Peyer's patch (tissue), 4 donors: Measurements from ENCODE around the gene LSP1. TPM values are rescaled to one million over a fixed set of nuclear protein-coding genes. Genes with fewer than 3 reads are reported as not detected.

Experiments
- DNase-seq, 3 donors: peaks; one replicate each; pipeline ENCODE4 v3.0.0-alpha.2; 2017 to 2019
- H3K27ac ChIP-seq, 4 donors: fragments of 200-600 bp; sonication (generic); one replicate each; pipeline ENCODE4 v1.5.1; 2016 to 2019
- H3K27me3 ChIP-seq, 2 donors: fragments of 200-600 bp; sonication (generic); one replicate each; pipeline ENCODE4 v1.5.1; 2019
- H3K36me3 ChIP-seq, 3 donors: fragments of 200-600 bp; sonication (generic); one replicate each; pipeline ENCODE4 v1.5.1; 2016 to 2019
- H3K4me1 ChIP-seq, 4 donors: fragments of 200-600 bp; sonication (generic); one replicate each; pipeline ENCODE4 v1.5.1; 2016 to 2019
- H3K4me3 ChIP-seq, 4 donors: fragments of 200-600 bp; sonication (generic); 1 replicate in 3 of 4; 2 replicates in 1 of 4; pipeline ENCODE4 v1.5.1; 2016 to 2019; ENCODE audit warnings: mild to moderate bottlenecking in 1 of 4
- H3K9me3 ChIP-seq, 4 donors: fragments of 200-600 bp; sonication (generic); one replicate each; pipeline ENCODE4 v1.5.1; 2016 to 2019; ENCODE audit warnings: mild to moderate bottlenecking in 1 of 4
- CTCF ChIP-seq, 6 experiments: fragments of 450-650 bp in 4 of 6; fragments of 200-600 bp in 2 of 6; sonication (generic) in 1 of 6; IDR thresholded peaks; one replicate each; pipeline ENCODE4 v1.5.1; 2017 to 2019; ENCODE audit warnings: antibody characterized with exemption in 6 of 6, mild to moderate bottlenecking in 3 of 6, moderate library complexity in 1 of 6
- POLR2A ChIP-seq, 2 donors: fragments of 450-650 bp; IDR thresholded peaks; one replicate each; pipeline ENCODE4 v1.5.1; 2017; ENCODE audit warnings: antibody characterized with exemption in 2 of 2, mild to moderate bottlenecking in 2 of 2, moderate library complexity in 2 of 2
- total RNA-seq, 4 donors: library from RNA; depleted of rRNA; stranded (reverse); fragments of >200 nt; gene quantifications; one replicate each; pipeline ENCODE4 v1.1.0, GENCODE V29; 2016

Gene LSP1
- total RNA-seq, 4 donors from 2014 or later, result 10.6 to 175 (median 15.4) TPM

- DNase-seq, result no peak
- no peak overlapping the region for H3K4me3 ChIP-seq
Measured at GRCh38 chr11:1858154-1858553, 5.3 kb downstream of the LSP1 start.

GRCh38 chr11:1858576-1858975 lies 5.7 kb downstream of the LSP1 start:
- DNase-seq, result no peak
- TF ChIP-seq POLR2A (IDR thresholded peaks at IDR 0.05), result no peak
- no peak overlapping the region for H3K4me3 ChIP-seq
- H3K27me3 ChIP-seq, result no peaks in the 10 kb centered on the region
- peaks cover 0 to 31% (median 18%) of the 10 kb centered on the region in 4 donors for H3K4me1 ChIP-seq
- no peaks in the 10 kb centered on the region for H3K9me3 ChIP-seq
- H3K36me3 ChIP-seq, result no peaks in the 10 kb centered on the region
- no peak overlapping the region for H3K27ac ChIP-seq

More at GRCh38 chr11:1858154-1858553, 5.3 kb downstream of the LSP1 start:
- Histone ChIP-seq H3K36me3 (no peaks in the 10 kb centered on the region), H3K9me3 (no peaks in the 10 kb centered on the region), H3K27me3 (no peaks in the 10 kb centered on the region), H3K4me1 (peaks cover 0 to 31% (median 14%) of the 10 kb centered on the region in 4 donors), H3K27ac (no peak overlapping the region)
- TF ChIP-seq POLR2A (IDR thresholded peaks at IDR 0.05) (no peak), CTCF (IDR thresholded peaks at IDR 0.05) (no peak)

- no peak for DNase-seq
- Histone ChIP-seq H3K27ac (no peak overlapping the region), H3K36me3 (no peaks in the 10 kb centered on the region), H3K4me3 (no peak overlapping the region), H3K9me3 (no peaks in the 10 kb centered on the region), H3K27me3 (no peaks in the 10 kb centered on the region), H3K4me1 (peaks cover 0 to 31% (median 20%) of the 10 kb centered on the region in 4 donors)
- no peak for TF ChIP-seq POLR2A (IDR thresholded peaks at IDR 0.05)
- TF ChIP-seq CTCF (IDR thresholded peaks at IDR 0.05), result no peak
Measured at GRCh38 chr11:1859004-1859403, 6.1 kb downstream of the LSP1 start.

GRCh38 chr11:1860108-1860507 lies 7.2 kb downstream of the LSP1 start:
- H3K4me3 ChIP-seq, result no peak overlapping the region
- H3K27ac ChIP-seq, result no peak overlapping the region
- no peaks in the 10 kb centered on the region for H3K36me3 ChIP-seq
- H3K27me3 ChIP-seq, result no peaks in the 10 kb centered on the region
- TF ChIP-seq CTCF (IDR thresholded peaks at IDR 0.05) (no peak), POLR2A (IDR thresholded peaks at IDR 0.05) (no peak)
- H3K4me1 ChIP-seq, result peaks cover 0 to 28% (median 23%) of the 10 kb centered on the region in 4 donors
- no peak for DNase-seq
- H3K9me3 ChIP-seq, result no peaks in the 10 kb centered on the region

- H3K9me3 ChIP-seq, result no peaks in the 10 kb centered on the region
- no peak for DNase-seq
- H3K27me3 ChIP-seq, result no peaks in the 10 kb centered on the region
- no peak overlapping the region for H3K27ac ChIP-seq
- TF ChIP-seq POLR2A (IDR thresholded peaks at IDR 0.05) (no peak), CTCF (IDR thresholded peaks at IDR 0.05) (no peak)
- no peak overlapping the region for H3K4me3 ChIP-seq
- peaks cover 0 to 26% (median 16%) of the 10 kb centered on the region in 4 donors for H3K4me1 ChIP-seq
- H3K36me3 ChIP-seq, result no peaks in the 10 kb centered on the region
Measured at GRCh38 chr11:1861435-1862411, 8.8 kb downstream of the LSP1 start.
